NCI-H1694 treated with DMSO at 0.1 percent for 48 hours (cell line): ENCODE data around the gene PAFAH1B1.
A peak's percentile ranks its signal among the peaks of the same experiment; 100 is the strongest.
"Not testable (repeated sequence)": the region's sequence is repeated elsewhere in the genome, so short reads cannot be mapped to it uniquely, and the experiment has no call there.

Source experiments
- DNase-seq: peaks from one replicate; lab custom pipeline; 2025; lab: John Stamatoyannopoulos, UW

Gene PAFAH1B1

DNA sequence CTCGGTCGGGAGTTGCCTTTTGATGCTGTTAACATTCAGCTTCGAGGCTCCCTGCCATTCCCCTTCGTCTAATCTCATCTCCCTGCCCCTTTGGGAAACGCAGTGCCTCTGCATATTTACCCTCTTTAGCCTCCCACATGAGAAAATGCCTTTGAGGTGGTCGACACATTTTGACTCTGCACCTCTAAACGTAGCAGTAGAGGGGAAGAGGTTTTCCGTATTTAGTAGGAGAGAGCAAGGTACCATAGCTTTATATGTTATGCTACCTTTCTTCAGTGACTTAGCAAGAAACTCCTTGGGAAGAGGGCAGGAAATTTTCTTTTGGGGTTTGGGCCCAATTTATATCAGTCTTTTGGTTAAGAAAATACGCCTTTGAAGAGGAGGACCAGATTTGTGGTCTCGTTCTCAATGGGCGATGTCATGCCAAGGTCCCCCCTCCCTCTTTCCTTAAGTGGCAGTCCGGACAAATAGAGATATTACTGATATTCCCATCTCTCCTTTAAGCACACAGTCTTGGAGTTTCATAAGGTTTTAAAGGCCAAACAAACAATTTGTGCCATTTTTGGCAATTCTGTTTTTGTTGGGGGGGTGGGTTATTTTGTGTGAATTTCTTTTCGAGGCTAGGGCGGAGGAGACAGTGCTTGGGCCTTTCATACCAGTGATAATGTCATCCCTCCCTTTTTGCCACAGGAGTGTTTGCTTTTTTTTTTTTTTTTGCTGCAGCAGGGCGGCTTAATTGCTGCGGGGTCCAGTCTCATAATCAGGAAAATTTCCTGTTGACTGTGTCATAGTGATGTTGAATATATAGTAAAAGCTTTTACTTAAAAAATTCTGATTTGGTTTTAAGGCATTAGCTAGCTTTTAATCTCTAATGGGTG lies 1.5 kb downstream of the PAFAH1B1 start:
- peak; percentile 19 for DNase-seq

DNA sequence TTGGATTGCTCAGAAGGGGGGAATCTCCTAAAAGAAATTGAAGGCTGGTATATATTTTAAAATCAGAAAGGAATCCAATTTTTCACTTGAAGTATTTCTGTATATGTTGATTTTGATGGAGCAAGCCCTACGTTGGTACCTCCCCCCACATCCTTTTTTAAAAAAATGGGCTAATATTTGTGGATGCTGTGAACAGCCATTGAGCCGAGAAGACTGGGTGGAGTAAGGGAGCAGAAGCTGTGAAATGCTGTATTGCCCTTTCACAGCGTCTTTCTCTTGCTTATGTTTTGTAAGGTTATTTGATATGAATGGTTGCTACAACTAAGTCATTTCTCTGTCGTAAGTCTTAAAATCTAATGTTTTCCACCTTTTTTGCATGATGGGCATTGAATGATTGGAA lies 2.3 kb downstream of the PAFAH1B1 start:
- no peak for DNase-seq

DNA sequence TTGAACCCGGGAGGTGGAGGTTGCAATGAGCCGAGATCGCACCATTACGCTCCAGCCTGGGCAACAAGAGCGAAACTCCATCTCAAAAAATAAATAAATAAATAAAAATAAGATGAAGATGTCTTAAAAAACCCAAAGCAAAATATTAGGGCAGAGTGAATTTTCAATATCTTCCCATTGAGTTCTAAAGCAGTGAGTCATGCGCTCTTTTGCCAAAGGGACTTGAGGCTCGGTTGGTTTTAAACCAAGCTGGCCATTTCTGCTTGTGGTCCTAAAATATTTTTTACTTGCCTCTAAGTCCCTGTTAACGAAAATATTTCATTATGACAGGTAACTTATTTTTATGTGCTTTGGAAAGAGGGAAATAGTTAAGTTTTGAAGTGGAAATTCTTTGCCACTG lies 4.7 kb downstream of the PAFAH1B1 start:
- DNase-seq, result no peak

DNA sequence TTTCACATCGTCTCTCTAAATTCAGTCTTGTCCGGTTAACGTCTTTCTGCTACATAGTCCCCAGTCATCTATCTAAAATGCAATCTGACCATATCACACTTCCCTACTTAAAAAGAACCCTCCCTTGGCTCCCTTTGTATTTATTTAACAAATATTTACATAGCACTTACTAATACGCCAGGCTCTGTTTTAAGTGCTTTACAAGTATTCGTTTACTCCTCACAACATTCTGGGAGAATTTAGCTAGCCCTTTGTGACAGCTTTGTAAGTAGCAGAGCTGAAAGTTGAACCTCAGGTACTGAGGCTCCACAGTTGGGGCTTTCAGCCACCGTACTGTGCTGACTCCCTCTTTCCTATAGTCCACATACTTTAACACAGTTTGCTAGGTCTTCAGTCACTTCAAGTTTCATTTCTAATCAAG lies 9.2 kb downstream of the PAFAH1B1 start:
- DNase-seq, result no peak

DNA sequence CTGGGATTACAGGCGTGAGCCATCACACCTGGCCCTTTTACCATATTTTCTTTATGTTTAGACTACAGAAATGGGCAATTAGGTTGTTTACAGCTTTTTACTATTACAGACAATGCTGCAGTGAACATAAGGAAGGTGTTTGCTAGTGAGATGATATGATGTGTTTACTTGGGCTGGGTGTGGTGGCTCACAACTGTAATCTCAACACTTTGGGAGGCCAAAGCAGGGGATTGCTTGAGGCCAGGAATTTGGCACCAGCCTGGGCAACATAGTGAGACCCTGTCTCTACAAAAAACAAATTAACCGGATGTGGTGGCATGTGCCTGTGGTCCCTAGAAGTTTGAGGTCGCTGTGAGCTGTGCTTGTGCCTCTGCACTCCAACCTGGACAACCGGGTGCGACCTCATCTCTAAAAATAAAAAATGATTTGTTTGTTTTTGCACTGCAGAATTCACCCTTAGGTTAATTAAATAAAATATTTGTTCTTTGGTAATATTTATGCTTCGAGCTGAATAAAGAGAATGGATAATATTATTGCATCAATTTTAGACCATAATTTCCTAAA lies 15.0 kb downstream of the PAFAH1B1 start:
- no peak for DNase-seq

DNA sequence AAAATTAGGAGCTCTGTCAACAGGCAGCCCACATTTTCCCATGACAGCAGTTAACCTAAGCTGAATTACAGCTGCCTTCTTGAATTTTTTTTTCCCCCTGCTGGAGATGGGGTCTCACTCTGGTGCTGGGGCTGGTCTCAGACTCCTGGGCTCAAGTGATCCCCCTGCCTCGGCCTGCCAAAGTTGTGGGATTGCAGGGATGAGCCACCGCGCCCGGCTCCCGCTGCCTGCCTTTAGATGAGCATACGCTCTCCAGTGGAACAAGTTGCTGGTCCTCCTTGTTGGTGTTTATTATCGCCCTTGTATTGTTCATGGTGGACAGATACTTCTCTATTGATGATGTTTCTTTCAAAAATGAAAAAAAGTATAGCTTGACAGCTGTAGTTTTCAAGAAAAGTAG lies 15.6 kb downstream of the PAFAH1B1 start:
- DNase-seq, result no peak

DNA sequence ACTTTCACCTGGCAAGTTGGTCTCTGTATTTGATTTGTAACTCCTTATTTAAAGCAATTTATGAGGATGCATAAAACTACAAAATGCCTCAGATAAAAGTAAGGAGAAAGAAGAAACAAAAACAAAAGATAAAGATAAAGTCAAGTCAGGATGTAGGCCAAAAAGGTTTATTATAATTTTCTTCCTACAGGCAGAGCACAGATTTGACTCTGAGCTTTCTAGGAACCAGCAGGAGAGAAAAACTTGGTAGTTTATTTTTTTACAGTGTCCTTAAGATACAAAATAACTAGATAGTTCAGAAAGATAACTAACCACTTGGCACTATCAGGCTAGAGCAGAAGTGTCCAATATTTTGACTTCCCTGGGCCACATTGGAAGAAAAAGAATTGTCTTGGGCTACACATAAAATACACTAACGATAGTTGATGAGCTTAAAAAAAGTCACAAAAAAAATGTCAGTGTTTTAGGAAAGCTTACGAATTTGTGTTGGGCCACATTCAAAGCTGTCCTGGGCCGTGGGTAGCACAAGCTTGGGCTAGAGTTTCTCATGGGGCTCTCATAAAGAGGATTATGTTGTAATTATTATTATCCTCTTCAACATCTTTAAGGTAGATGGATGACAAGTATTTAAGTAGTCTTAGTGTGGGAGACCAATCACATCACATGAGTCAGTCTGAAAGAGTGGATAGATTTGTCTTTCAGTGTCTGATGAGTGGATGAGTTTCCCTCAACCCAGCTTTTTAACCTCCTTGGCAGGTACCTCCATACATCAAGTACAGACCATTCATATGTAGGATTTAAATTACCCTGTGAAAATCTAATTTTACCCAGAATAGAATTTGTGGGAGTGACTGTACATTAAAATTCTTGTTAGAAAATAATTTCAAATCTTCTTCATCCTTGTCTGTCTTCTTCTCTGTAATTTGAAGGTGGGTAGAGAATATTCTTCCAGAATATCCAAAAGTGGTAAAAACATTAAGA lies 17.0 kb downstream of the PAFAH1B1 start:
- DNase-seq, result no peak

DNA sequence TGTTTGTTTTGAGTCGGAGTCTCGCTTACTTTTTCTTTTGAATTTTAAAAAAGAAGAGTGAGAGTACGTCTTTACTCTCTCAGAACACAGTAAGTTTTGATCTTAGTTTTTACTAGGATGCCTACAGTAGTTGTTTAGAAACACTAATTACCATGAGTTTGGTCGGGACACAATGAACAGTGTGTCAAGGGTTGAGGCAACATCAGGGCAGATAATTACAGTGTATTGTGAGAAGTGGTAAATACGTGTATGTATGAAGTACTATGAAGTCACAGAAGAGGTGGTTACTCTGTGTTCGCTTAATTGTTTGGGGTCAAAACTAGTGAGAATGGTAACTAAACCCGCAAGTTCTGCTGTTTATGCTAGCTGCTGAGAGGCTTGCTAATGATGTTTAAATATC lies 18.2 kb downstream of the PAFAH1B1 start:
- no peak for DNase-seq

DNA sequence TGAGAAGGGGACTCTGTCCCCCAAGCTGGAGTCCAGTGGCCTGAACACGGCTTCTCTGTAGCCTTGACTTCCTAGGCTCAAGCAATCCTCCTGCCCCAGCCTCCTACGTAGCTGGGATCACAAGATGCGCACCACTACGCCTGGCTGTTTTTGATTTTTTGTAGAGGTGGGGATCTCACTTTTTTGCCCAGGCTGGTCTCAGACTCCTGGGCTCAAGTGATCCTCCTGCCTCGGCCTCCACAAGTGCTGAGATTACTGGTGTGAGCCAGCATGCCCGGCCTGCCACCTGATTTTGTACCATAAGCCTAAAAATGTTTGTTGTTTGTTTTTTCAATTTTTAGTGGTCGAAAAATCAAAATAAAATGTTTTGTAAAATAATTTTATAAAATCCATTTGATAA lies 19.2 kb downstream of the PAFAH1B1 start:
- no peak for DNase-seq

DNA sequence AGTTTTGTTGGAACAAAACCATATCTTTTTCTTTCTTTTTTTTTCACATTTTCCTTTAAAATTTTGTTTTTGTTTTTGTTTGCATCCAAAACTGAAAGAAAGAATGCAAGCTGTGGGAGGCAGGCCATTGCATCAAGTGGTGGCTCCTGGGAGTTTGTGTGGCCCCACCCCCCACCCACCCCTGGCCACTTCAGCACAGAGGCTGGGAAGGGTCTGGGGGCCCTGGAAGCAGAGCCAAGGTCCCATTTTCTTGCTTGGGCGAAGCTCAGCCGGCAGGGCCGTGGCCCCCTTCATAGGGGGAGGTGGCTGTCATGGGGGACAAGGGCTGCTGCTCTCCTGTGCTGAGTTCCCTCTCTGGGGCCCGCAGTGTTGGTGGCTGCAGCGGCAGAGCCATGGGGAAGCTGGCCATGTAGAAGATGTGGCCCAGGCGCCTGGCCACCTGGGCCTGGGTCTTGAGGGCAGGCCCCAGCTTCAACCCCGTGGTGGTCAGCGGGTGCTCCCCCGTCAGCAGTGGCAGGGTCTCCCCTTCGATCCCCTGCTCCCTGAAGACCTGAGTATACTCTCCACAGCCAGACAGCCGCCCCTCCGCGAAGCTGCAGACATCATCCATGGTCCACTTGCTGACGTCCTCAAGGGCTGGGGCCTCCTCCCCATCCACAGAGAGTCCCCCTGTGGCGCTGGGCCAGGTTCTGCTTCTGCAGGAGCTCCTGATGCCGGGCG lies 19.8 kb downstream of the PAFAH1B1 start:
- DNase-seq, result no peak

DNA sequence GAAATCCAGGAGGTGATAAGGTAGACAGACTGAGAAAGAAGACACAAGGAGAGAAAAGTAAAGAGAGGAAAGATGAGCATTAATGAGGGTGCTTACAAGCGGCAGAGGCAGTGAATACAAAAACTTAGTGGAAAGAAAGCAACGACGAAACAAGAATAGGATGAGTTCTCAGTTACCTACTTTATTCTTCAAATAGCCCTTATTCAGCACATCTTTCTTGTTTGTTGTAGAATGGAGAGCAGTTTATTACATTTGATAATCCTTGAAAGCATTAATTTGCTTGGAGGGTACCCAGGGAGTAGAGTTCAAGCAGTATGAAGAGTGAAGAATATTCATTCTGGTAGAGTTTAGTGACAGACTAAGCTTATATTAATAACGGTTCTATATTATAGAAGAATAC lies 22.4 kb downstream of the PAFAH1B1 start:
- no peak for DNase-seq

DNA sequence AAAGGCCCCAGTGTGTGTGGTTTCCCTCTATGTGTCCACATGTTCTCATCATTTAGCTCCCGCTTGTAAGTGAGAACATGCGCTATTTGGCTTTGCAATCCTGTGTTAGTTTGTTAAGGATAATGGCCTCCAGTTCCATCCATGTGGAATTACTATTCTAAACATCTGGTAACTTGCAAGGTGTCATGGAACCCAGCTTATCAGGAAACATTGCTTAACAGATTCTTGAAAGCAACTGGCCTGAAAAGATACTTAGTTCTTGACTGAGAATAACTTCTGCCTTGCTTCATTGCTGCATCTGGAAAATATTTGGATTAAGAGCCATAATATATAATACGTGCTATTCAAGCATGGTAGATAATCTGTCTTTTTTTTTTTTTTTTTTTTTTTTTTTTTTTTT lies 27.8 kb downstream of the PAFAH1B1 start:
- DNase-seq, result no peak

DNA sequence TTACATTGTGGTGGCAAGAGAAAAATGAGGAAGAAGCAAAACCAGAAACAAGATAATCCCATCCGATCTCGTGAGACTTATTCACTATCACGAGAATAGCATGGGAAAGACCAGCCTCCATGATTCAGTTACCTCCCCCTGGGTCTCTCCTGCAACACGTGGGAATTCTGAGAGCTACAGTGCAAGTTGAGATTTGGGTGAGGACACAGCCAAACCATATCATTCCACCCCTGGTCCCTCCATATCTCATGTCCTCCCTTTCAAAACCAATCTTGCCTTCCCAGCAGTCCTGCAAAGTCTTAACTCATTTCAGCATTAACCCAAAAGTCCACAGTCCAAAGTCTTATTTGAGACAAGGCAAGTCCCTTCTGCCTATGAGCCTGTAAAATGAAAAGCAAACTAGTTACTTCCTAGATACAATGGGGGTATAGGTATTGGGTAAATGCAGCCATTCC lies 28.5 kb downstream of the PAFAH1B1 start:
- not testable (repeated sequence) for DNase-seq

DNA sequence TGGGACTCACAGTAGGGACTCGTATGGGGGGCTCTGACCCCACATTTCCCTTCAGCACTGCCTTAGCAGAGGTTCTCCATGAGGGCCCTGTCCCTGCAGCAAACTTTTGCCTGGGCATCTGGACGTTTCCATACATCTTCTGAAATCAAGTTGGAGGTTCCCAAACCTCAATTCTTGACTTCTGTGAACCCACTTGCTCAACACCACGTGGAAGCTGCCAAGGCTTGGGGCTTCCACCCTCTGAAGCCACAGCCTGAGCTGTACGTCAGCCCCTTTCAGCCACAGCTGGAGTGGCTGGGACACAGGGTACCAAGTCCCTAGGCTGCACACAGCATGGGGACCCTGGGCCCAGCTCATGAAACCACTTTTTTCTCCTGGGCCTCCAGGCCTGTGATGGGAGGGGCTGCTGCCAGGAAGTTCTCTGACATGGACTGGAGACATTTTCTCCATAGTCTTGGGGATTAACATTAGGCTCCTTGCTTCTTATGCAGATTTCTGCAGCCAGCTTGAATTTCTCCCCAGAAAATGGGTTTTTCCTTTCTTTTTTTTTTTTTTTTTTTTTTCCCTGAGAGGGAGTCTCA lies 29.4 kb downstream of the PAFAH1B1 start:
- not testable (repeated sequence) for DNase-seq

DNA sequence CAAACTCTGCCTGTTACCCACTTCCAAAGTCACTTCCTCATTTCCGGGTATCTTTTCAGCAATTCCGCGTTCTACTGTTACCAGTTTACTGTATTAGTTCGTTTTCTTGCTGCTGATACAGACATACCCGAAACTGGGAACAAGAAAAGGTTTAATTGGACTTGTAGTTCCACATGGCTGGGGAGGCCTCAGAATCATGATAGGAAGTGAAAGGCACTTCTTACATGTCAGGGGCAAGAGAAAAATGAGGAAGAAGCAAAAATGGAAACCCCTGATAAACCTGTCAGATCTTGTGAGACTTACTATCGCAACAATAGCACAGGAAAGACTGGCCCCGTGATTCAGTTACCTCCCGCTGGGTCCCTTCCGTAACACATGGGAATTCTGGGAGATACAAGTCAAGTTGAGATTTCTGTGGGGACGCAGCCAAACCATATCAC lies 30.9 kb downstream of the PAFAH1B1 start:
- DNase-seq, result no peak

DNA sequence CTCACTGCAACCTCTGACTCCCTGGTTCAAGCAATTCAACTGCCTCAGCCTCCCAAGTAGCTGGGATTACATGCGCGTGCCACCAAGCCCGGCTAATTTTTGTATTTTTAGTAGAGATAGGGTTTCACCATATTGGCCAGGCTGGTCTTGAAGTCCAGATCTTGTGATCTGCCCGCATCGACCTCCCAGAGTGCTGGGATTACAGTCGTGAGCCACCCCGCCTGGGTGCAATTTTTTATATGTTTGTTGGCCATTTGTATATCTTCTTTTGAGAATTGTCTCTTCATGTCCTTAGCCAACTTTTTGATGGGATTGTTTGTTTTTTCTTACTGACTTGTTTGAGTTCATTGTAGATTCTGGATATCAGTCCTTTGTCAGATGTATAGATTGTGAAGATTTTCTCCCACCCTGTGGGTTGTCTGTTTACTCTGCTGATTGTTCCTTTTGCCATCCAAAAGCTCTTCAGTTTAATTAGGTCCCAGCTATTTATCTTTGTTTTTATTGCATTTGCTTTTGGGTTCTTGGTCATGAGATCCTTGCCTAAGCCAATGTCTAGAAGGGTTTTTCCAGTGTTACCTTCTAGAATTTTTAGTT lies 33.3 kb downstream of the PAFAH1B1 start:
- not testable (repeated sequence) for DNase-seq

DNA sequence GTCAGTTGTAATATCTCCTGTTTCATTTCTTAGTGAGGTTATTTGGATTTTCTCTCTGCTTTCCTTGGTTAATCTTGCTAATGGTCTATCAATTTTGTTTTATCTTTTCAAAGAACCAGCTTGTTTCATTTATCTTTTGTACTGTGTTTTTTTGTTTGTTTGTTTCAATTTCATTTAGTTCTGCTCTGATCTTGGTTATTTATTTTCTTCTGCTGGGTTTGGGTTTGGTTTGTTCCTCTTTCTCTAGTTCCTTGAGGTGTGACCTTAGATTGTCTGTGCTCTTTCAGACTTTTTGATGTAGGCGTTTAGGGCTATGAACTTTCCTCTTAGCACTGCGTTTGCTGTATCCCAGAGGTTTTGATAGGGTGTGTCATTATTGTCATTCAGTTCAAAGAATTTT lies 35.5 kb downstream of the PAFAH1B1 start:
- not testable (repeated sequence) for DNase-seq

DNA sequence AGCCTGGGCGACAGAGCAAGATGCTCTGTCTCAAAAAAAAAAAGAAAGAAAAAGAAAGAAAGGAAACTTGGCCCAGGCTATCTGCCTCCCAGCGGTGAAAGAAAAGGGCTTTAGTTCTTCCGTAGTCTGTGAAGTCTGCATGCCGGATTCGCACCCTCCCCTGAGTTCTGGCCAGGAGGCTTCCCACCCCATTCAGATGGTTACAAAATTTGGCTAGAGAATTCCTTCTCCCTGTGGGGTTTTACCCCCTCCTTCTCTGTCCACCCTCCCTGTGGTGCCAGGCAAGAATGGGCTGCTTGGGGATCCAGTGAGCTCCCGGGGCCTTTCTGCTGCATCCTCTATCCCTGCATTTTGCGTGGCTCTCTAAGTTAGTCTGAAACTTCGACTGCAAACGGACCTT lies 37.8 kb downstream of the PAFAH1B1 start:
- DNase-seq, result no peak

DNA sequence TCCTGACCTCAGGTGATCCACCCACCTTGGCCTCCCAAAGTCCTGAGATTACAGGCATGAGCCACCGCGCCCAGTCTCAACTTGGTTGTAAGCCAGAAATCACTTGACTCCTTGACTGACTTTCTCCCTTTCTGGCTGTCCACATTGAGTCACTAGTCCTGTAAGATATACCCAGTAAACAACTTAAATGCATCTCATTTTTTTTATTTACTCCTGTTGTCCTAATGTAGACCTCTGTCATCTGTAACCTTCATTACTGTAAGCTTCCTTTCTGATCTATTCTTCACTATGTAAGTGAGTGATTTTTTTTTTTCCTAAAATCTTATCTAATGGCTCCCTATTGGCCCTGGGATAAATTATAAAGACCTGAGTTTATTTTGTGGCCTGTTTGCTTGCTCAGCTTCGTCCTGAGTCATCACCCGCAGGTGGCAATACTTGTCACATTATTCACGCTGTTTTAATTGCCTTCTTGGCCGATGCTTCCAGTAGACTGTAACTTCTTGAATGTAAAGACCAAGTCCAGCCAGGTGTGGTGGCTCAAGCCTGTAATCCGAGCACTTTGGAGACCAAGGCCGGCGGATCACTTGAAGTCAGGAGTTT lies 41.0 kb downstream of the PAFAH1B1 start:
- no peak for DNase-seq

DNA sequence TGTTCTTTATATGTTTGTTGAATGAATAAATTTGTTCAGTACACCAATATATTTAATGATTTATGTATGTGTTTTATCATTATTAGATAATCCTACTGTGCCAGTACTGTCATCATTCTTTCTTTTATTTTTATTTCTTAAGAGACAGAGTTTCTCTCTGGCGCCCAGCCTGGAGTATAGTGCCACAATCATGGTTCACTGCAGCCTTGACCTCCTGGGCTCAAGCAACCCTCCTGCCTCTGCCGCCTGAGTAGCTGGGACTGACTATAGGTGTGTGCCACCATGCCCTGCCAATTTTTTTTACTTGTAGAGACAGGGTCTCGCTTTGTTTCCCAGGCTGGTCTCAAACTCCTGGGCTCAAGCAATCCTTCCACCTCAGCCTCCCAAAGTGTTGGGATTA lies 41.8 kb downstream of the PAFAH1B1 start:
- DNase-seq, result no peak
